ENCODE measurements around the gene HES4. TPM values are rescaled to one million over a fixed set of nuclear protein-coding genes. Genes with fewer than 3 reads are reported as not detected.

Gene HES4
- total and polyA plus RNA-seq, 8 donors, result 4.0 to 212 (median 29.3) TPM; not detected in 1

- Histone ChIP-seq H3K4me3 (no peak overlapping the region), H3K27me3 (no peaks in the 10 kb centered on the region), H3K4me1 (no peaks in the 10 kb centered on the region), H3K27ac (no peak overlapping the region), H3K9me3 (no peaks in the 10 kb centered on the region), H3K36me3 (peaks cover 23 to 96% (median 82%) of the 10 kb centered on the region in 4 donors)
- intact Hi-C loops (cut with DNase I; ENCODE audit: low total_unique reads), result no loop called here
- no peak for DNase-seq
- TF ChIP-seq EP300 (IDR thresholded peaks at IDR 0.05), result no peak
- TF ChIP-seq CTCF (IDR thresholded peaks at IDR 0.05), result no peak
- no peak for TF ChIP-seq POLR2AphosphoS5 (IDR thresholded peaks at IDR 0.05)
- no peak for TF ChIP-seq POLR2A (IDR thresholded peaks at IDR 0.05)
- 93 to 96% (median 95%) methylated on average over 14 to 26 of the region's 26 CpGs for WGBS, 5 donors
Observed at GRCh38 chr1:1046767-1047166, 46.9 kb upstream of the HES4 start.

- peaks cover 22 to 90% (median 76%) of the 10 kb centered on the region in 4 donors for H3K36me3 ChIP-seq
- no peaks in the 10 kb centered on the region for H3K4me1 ChIP-seq
- no peaks in the 10 kb centered on the region for H3K9me3 ChIP-seq
- no peaks in the 10 kb centered on the region for H3K27me3 ChIP-seq
- H3K27ac ChIP-seq, result no peak overlapping the region
- intact Hi-C loops (cut with DNase I; ENCODE audit: low total_unique reads), result no loop called here
- no peak overlapping the region for H3K4me3 ChIP-seq
- 91 to 95% (median 92%) methylated on average over 15 to 20 of the region's 20 CpGs for WGBS, 5 donors
- TF ChIP-seq POLR2AphosphoS5 (IDR thresholded peaks at IDR 0.05), result no peak
- TF ChIP-seq POLR2A (IDR thresholded peaks at IDR 0.05), result no peak
- TF ChIP-seq CTCF (IDR thresholded peaks at IDR 0.05), result no peak
- TF ChIP-seq EP300 (IDR thresholded peaks at IDR 0.05), result no peak
- DNase-seq, result no peak
Observed at GRCh38 chr1:1046243-1046642, 46.3 kb upstream of the HES4 start.

- Histone ChIP-seq H3K4me3 (no peak overlapping the region), H3K27ac (no peak overlapping the region), H3K9me3 (no peaks in the 10 kb centered on the region), H3K36me3 (peaks cover 22 to 79% (median 65%) of the 10 kb centered on the region in 4 donors), H3K4me1 (peaks cover 5 to 6% (median 5%) of the 10 kb centered on the region in 4 donors), H3K27me3 (peaks cover 0 to 6% (median 3%) of the 10 kb centered on the region in 3 donors)
- TF ChIP-seq EP300 (IDR thresholded peaks at IDR 0.05) (no peak), POLR2A (IDR thresholded peaks at IDR 0.05) (no peak), CTCF (IDR thresholded peaks at IDR 0.05) (no peak), POLR2AphosphoS5 (IDR thresholded peaks at IDR 0.05) (no peak)
- intact Hi-C loops (cut with DNase I; ENCODE audit: low total_unique reads), result no loop called here
- no peak for DNase-seq
- WGBS, 5 donors, result 82 to 92% (median 86%) methylated on average over 18 to 23 of the region's 23 CpGs
Observed at GRCh38 chr1:1045129-1045528, 45.2 kb upstream of the HES4 start.

- peaks cover 0 to 12% (median 7%) of the 10 kb centered on the region in 3 donors for H3K27me3 ChIP-seq
- no peak for DNase-seq
- WGBS, 5 donors, result 90 to 93% (median 90%) methylated on average over 34 of the region's 34 CpGs
- H3K9me3 ChIP-seq, result no peaks in the 10 kb centered on the region
- TF ChIP-seq CTCF (IDR thresholded peaks at IDR 0.05) (no peak), EP300 (IDR thresholded peaks at IDR 0.05) (no peak), POLR2AphosphoS5 (IDR thresholded peaks at IDR 0.05) (no peak), POLR2A (IDR thresholded peaks at IDR 0.05) (no peak)
- intact Hi-C loops (cut with DNase I; ENCODE audit: low total_unique reads), result no loop called here
- H3K4me3 ChIP-seq, result no peak overlapping the region
- H3K36me3 ChIP-seq, result peaks cover 22 to 74% (median 60%) of the 10 kb centered on the region in 4 donors
- peaks cover 10 to 11% (median 11%) of the 10 kb centered on the region in 4 donors for H3K4me1 ChIP-seq
- H3K27ac ChIP-seq, result no peak overlapping the region
Observed at GRCh38 chr1:1044455-1045078, 44.7 kb upstream of the HES4 start.

All from stomach (tissue), 9 donors.